ENCODE results near the gene CCDC27.

The CCDC27 gene

DNA sequence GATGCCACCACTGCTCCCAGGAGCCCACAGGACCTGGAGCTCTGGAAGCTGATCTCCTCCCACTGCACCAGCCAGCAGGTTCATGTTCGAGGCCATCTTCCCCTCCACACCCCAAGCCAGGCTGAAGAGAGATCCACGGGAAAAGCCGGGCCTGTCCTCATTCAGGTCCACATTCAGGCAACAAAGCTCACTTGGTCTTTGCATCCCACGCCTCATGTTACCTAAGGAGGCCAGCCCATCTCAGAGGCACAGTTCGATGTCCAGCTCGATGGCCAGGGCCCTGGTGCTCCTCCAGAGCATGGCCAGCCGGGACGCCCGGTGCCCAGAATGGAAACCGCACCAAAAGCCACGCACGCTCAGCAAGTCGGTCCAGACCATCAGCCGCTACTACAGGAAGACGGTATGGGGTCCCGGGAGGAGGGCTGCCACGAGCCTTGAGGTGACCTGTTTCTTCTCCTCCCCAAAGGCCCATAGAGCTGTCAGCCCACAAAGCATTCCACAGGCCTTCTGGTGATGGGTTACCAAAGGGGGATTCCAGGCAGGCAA is at the start of gene CCDC27:
CCDC27 (plus strand) TSS at position 51 of the 546 bp plus-strand sequence; CDS start at position 83, 32 bp downstream.
- no peak within 1 kb of the TSS for H3K4me3 ChIP-seq (replicated peaks; ENCODE audit: low read depth, low read length)
- DNase-seq (ENCODE audit: low read depth): no peak
- TF ChIP-seq, protein P1, sequence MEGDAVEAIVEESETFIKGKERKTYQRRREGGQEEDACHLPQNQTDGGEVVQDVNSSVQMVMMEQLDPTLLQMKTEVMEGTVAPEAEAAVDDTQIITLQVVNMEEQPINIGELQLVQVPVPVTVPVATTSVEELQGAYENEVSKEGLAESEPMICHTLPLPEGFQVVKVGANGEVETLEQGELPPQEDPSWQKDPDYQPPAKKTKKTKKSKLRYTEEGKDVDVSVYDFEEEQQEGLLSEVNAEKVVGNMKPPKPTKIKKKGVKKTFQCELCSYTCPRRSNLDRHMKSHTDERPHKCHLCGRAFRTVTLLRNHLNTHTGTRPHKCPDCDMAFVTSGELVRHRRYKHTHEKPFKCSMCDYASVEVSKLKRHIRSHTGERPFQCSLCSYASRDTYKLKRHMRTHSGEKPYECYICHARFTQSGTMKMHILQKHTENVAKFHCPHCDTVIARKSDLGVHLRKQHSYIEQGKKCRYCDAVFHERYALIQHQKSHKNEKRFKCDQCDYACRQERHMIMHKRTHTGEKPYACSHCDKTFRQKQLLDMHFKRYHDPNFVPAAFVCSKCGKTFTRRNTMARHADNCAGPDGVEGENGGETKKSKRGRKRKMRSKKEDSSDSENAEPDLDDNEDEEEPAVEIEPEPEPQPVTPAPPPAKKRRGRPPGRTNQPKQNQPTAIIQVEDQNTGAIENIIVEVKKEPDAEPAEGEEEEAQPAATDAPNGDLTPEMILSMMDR (IDR thresholded peaks at IDR 0.05; ENCODE audit: low read length, missing control alignments): no peak

DNA sequence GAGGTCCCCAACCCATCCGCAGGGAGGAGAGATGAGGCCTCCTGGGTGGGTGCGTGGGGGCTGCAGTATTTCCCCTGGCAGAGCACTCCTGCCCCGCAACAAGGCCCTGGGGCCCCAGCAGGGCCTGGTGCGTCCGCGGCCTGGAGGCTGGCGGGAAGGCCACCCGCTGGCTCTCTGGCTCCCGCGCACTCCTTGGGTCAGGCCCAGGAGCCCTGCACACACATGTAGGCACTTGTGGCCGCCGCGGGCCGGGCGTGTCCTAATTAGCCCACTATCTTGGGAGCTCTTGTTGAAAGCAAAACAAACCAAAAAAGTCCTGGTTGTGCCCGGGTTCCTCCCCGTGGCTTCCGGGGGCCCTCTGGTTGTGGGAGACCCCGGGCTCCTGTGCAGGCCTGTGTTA is 49.7 kb upstream of the CCDC27 start:
- H3K4me3 ChIP-seq (replicated peaks; ENCODE audit: low read depth, low read length): no peak overlapping the region
- TF ChIP-seq, protein P1 (IDR thresholded peaks at IDR 0.05; ENCODE audit: low read length, missing control alignments): no peak

DNA sequence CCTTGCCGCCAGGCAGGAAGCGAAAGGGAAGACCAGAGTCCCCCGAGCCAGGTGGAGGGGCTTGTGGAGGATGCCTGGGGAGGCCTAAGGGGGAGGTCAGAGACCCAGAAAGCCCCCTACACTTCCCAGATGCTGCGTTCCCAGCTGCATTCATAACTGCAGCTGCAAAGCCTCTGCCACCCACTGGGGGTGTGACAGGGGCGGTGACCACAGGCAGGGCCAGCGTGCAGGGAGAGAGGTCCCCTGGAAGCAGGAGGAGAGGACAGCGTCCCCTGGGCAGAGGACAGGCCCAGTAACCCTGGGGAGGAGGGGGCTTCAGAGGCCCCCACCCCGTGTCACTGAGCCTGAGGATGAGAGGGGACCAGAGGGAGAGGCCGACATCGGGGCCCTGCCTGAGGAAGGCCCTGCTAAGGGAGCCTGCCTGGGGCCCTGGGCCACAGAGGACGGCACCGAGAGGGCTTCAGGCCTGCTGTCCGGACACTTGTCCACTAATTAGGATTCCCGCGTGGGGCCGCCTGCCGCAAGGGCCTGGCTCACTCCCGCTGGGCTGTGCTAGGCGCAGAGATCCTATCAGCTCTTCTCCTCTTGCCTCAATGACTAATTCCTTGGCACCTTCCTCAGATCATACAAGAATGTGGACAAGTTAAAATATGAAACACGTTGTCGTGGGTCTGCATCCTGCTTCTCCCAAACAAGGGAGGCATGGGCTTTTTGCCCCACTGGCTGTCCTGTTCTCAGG is 49.1 kb upstream of the CCDC27 start:
- TF ChIP-seq, protein P1 (IDR thresholded peaks at IDR 0.05; ENCODE audit: low read length, missing control alignments): no peak
- DNase-seq (ENCODE audit: low read depth): peak; percentile 47
- no peak overlapping the region for H3K4me3 ChIP-seq (replicated peaks; ENCODE audit: low read depth, low read length)

More for the DNA sequence above, 49.7 kb upstream of the CCDC27 start:
- no peak for DNase-seq (ENCODE audit: low read depth)

DNA sequence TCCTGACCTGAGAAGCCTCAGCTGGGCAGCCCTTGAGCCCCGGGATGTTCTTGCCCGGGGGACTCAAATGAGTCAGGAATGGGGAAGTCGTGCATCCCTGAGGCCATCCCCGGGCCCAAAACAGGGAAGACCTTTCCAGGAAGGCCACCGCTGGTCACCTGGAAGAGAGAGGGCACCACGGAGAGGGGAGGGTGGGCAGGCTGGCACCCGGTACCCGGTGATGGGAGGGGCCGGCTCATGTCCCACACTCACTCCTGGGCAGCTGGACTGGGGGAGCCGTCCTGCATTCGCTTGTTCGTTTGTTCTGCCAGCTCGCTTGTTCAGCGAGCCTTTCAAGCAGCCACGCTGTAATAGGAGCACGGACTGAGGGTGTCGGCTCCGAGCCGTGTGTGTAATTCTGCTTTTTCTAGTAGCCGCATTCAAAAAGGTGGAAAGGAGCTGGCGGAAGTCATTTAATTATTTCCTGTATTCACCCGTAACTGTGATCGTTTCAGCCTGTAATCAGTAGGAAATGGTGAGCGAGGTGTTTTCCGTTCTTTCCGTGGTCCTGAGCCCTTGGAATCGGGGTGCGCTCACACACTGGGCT is 48.4 kb upstream of the CCDC27 start:
- TF ChIP-seq, protein P1 (IDR thresholded peaks at IDR 0.05; ENCODE audit: low read length, missing control alignments): no peak
- no peak overlapping the region for H3K4me3 ChIP-seq (replicated peaks; ENCODE audit: low read depth, low read length)
- no peak for DNase-seq (ENCODE audit: low read depth)

DNA sequence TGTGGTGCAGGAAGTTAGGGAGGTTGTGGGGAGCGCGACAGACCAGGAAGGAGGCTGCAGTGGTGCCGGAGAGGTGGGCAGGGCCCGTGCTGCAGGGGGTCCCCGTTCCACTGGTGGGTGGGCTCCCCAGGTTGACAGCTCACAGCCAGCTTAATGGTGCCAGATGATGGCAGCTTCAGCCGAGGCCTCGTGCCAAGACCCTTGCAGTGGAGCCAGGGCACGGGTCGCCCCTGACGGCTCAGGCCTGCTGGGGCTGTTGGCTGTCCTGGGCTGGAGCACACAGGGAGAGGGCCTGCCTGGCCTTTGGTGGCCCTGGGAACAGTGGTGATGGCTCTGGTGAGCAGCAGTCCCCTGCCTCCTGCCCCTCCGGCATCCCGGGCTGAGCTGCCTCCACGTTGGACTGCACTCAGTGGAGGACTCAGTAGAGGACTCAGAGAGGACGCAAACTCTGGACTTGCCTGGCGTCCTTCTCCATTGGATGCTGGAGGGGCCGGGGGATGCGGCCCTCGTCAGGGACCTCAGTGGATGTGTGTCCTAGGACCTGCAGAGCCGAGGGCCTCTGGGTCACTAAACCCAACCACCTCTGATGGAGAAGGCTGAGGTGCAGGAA is 46.8 kb upstream of the CCDC27 start:
- no peak overlapping the region for H3K4me3 ChIP-seq (replicated peaks; ENCODE audit: low read depth, low read length)
- no peak for DNase-seq (ENCODE audit: low read depth)
- TF ChIP-seq, protein P1 (IDR thresholded peaks at IDR 0.05; ENCODE audit: low read length, missing control alignments): no peak

DNA sequence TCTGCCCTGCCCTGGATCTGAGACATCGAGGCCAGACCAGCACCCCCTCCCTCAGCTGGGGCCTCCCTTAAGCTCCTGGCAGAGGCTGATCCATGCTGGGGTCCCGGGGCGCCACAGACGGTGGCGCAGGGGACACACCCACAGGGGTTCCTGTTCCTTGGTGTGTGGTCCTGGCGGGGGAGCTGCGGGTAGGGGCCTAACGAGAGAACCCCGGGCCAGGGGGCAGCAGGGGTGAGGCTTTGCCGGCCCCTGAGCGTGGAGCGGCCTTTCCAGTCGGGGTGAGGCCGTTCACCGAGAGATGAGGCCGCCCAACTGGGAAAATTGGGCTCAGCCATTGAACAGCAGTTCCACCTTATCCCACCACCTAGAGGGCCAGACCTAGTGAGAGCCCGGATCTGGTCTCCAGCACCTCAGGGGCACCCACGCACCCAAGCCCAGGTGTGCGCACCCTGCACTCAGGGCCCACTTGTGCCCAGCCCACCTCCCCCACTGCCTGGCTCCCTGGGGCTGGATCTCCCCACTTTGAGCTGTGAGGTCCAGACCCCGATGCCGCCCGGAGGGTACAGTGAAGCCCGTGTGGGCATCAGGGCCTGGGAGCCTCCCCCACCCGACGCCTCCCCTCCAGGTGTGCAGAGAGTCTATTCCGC is 45.5 kb upstream of the CCDC27 start:
- no peak overlapping the region for H3K4me3 ChIP-seq (replicated peaks; ENCODE audit: low read depth, low read length)
- DNase-seq (ENCODE audit: low read depth): no peak
- TF ChIP-seq, protein P1 (IDR thresholded peaks at IDR 0.05; ENCODE audit: low read length, missing control alignments): no peak

Measured in fibroblast of pulmonary artery (primary cell).